ENCODE results near the gene CACNB3.

CACNB3 gene

GRCh38 chr12:48780381-48781025, 37.8 kb upstream of the CACNB3 start:
- no peaks in the 10 kb centered on the region for H3K27me3 ChIP-seq (ENCODE audit: control insufficient read depth in 1 of 2, insufficient read depth in 2 of 2, low read length in 2 of 2)
- no peaks in the 10 kb centered on the region for H3K9me3 ChIP-seq (ENCODE audit: low read length)
- no peaks in the 10 kb centered on the region for H3K36me3 ChIP-seq (ENCODE audit: insufficient read depth, low read length)
- H3K9ac ChIP-seq (ENCODE audit: low read length) = no peak overlapping the region
- peaks cover 11% of the 10 kb centered on the region for H3K4me1 ChIP-seq (ENCODE audit: insufficient read depth, low read length)
- no peak overlapping the region for H3K4me3 ChIP-seq (ENCODE audit: low read depth in 1 of 2, low read length in 2 of 2)
- H3K27ac ChIP-seq (ENCODE audit: low read depth, low read length) = no peak overlapping the region

- no peak overlapping the region for H3K27ac ChIP-seq (ENCODE audit: low read depth, low read length)
- no peak overlapping the region for H3K9ac ChIP-seq (ENCODE audit: low read length)
- no peak overlapping the region for H3K4me3 ChIP-seq (ENCODE audit: low read depth in 1 of 2, low read length in 2 of 2)
- H3K27me3 ChIP-seq (ENCODE audit: control insufficient read depth in 1 of 2, insufficient read depth in 2 of 2, low read length in 2 of 2) = no peaks in the 10 kb centered on the region
- H3K36me3 ChIP-seq (ENCODE audit: insufficient read depth, low read length) = no peaks in the 10 kb centered on the region
- no peaks in the 10 kb centered on the region for H3K9me3 ChIP-seq (ENCODE audit: low read length)
- peaks cover 15% of the 10 kb centered on the region for H3K4me1 ChIP-seq (ENCODE audit: insufficient read depth, low read length)
These were observed 36.4 kb upstream of the CACNB3 start for GRCh38 chr12:48781750-48782456.

- no peak overlapping the region for H3K4me3 ChIP-seq (ENCODE audit: low read depth in 1 of 2, low read length in 2 of 2)
- no peaks in the 10 kb centered on the region for H3K36me3 ChIP-seq (ENCODE audit: insufficient read depth, low read length)
- H3K4me1 ChIP-seq (ENCODE audit: insufficient read depth, low read length) = peaks cover 23% of the 10 kb centered on the region
- H3K9ac ChIP-seq (ENCODE audit: low read length) = no peak overlapping the region
- H3K27ac ChIP-seq (ENCODE audit: low read depth, low read length) = no peak overlapping the region
- H3K27me3 ChIP-seq (ENCODE audit: control insufficient read depth in 1 of 2, insufficient read depth in 2 of 2, low read length in 2 of 2) = no peaks in the 10 kb centered on the region
- no peaks in the 10 kb centered on the region for H3K9me3 ChIP-seq (ENCODE audit: low read length)
These were observed 35.6 kb upstream of the CACNB3 start for GRCh38 chr12:48782457-48783395.

- Histone ChIP-seq H3K36me3 (ENCODE audit: insufficient read depth, low read length) (no peaks in the 10 kb centered on the region), H3K27ac (ENCODE audit: low read depth, low read length) (no peak overlapping the region), H3K4me3 (ENCODE audit: low read depth in 1 of 2, low read length in 2 of 2) (no peak overlapping the region), H3K9ac (ENCODE audit: low read length) (no peak overlapping the region), H3K4me1 (ENCODE audit: insufficient read depth, low read length) (peaks cover 25% of the 10 kb centered on the region), H3K27me3 (ENCODE audit: control insufficient read depth in 1 of 2, insufficient read depth in 2 of 2, low read length in 2 of 2) (no peaks in the 10 kb centered on the region), H3K9me3 (ENCODE audit: low read length) (no peaks in the 10 kb centered on the region)
These were observed 34.9 kb upstream of the CACNB3 start for GRCh38 chr12:48783432-48783831.

GRCh38 chr12:48786591-48787544, 31.4 kb upstream of the CACNB3 start:
- Histone ChIP-seq H3K4me1 (ENCODE audit: insufficient read depth, low read length) (peaks cover 15% of the 10 kb centered on the region), H3K27ac (ENCODE audit: low read depth, low read length) (no peak overlapping the region), H3K27me3 (ENCODE audit: control insufficient read depth in 1 of 2, insufficient read depth in 2 of 2, low read length in 2 of 2) (no peaks in the 10 kb centered on the region), H3K4me3 (ENCODE audit: low read depth in 1 of 2, low read length in 2 of 2) (peak overlapping the region in 1 of 2 donors; percentile 81), H3K36me3 (ENCODE audit: insufficient read depth, low read length) (no peaks in the 10 kb centered on the region), H3K9me3 (ENCODE audit: low read length) (no peaks in the 10 kb centered on the region), H3K9ac (ENCODE audit: low read length) (peak overlapping the region; percentile 80)

GRCh38 chr12:48787791-48788523, 30.3 kb upstream of the CACNB3 start:
- peak overlapping the region; percentile 80 for H3K9ac ChIP-seq (ENCODE audit: low read length)
- H3K9me3 ChIP-seq (ENCODE audit: low read length) = no peaks in the 10 kb centered on the region
- no peaks in the 10 kb centered on the region for H3K27me3 ChIP-seq (ENCODE audit: control insufficient read depth in 1 of 2, insufficient read depth in 2 of 2, low read length in 2 of 2)
- H3K27ac ChIP-seq (ENCODE audit: low read depth, low read length) = peak overlapping the region; percentile 76
- H3K4me3 ChIP-seq (ENCODE audit: low read depth in 1 of 2, low read length in 2 of 2) = peak overlapping the region; percentile 74 to 81
- no peaks in the 10 kb centered on the region for H3K36me3 ChIP-seq (ENCODE audit: insufficient read depth, low read length)
- peaks cover 15% of the 10 kb centered on the region for H3K4me1 ChIP-seq (ENCODE audit: insufficient read depth, low read length)

- H3K4me1 ChIP-seq (ENCODE audit: insufficient read depth, low read length) = peaks cover 15% of the 10 kb centered on the region
- H3K9me3 ChIP-seq (ENCODE audit: low read length) = no peaks in the 10 kb centered on the region
- no peaks in the 10 kb centered on the region for H3K27me3 ChIP-seq (ENCODE audit: control insufficient read depth in 1 of 2, insufficient read depth in 2 of 2, low read length in 2 of 2)
- peak overlapping the region; percentile 80 for H3K9ac ChIP-seq (ENCODE audit: low read length)
- H3K4me3 ChIP-seq (ENCODE audit: low read depth in 1 of 2, low read length in 2 of 2) = peak overlapping the region; percentile 74 to 81
- H3K27ac ChIP-seq (ENCODE audit: low read depth, low read length) = peak overlapping the region; percentile 76
- H3K36me3 ChIP-seq (ENCODE audit: insufficient read depth, low read length) = no peaks in the 10 kb centered on the region
These were observed 29.8 kb upstream of the CACNB3 start for GRCh38 chr12:48788524-48788853.

- no peaks in the 10 kb centered on the region for H3K9me3 ChIP-seq (ENCODE audit: low read length)
- H3K27me3 ChIP-seq (ENCODE audit: control insufficient read depth in 1 of 2, insufficient read depth in 2 of 2, low read length in 2 of 2) = no peaks in the 10 kb centered on the region
- peaks cover 15% of the 10 kb centered on the region for H3K4me1 ChIP-seq (ENCODE audit: insufficient read depth, low read length)
- peak within 1 kb of the TSS; percentile 80 for H3K9ac ChIP-seq (ENCODE audit: low read length)
- no peaks in the 10 kb centered on the region for H3K36me3 ChIP-seq (ENCODE audit: insufficient read depth, low read length)
- H3K4me3 ChIP-seq (ENCODE audit: low read depth in 1 of 2, low read length in 2 of 2) = peak within 1 kb of the TSS; percentile 81 to 99
- H3K27ac ChIP-seq (ENCODE audit: low read depth, low read length) = peak within 1 kb of the TSS; percentile 85
These were observed 29.2 kb upstream of the CACNB3 start, which contains the start of gene ADCY6 for GRCh38 chr12:48788854-48789775. Gene ADCY6, minus strand, starts transcription at chr12:48789089. Its CDS starts 5,655 bp downstream, at chr12:48783434.

- Histone ChIP-seq H3K27me3 (ENCODE audit: control insufficient read depth in 1 of 2, insufficient read depth in 2 of 2, low read length in 2 of 2) (no peaks in the 10 kb centered on the region), H3K4me3 (ENCODE audit: low read depth in 1 of 2, low read length in 2 of 2) (peak overlapping the region; percentile 39 to 99), H3K9ac (ENCODE audit: low read length) (no peak overlapping the region), H3K27ac (ENCODE audit: low read depth, low read length) (peak overlapping the region; percentile 63), H3K9me3 (ENCODE audit: low read length) (no peaks in the 10 kb centered on the region), H3K36me3 (ENCODE audit: insufficient read depth, low read length) (no peaks in the 10 kb centered on the region), H3K4me1 (ENCODE audit: insufficient read depth, low read length) (peaks cover 15% of the 10 kb centered on the region)
These were observed 28.4 kb upstream of the CACNB3 start for GRCh38 chr12:48789858-48790326.
